Stimulated activated CD4-positive, alpha-beta T cell treated with anti-CD3 and anti-CD28 coated beads, Interleukin-15, amount 100 ng/mL, for 24 hours (primary cell): ENCODE measurements around the gene ZNF516.

Experiments used
- DNase-seq: peaks from one replicate; pipeline ENCODE4 v3.0.0-alpha.2; 2020

The ZNF516 gene

GRCh38 chr18:76466410-76466991, 28.5 kb downstream of the ZNF516 start:
- no peak for DNase-seq

GRCh38 chr18:76465630-76466409, 29.2 kb downstream of the ZNF516 start:
- DNase-seq: no peak

GRCh38 chr18:76464281-76465259, 30.5 kb downstream of the ZNF516 start:
- DNase-seq: no peak

- DNase-seq: no peak
Observed at GRCh38 chr18:76463872-76464271, 31.2 kb downstream of the ZNF516 start.

GRCh38 chr18:76463358-76463757, 31.7 kb downstream of the ZNF516 start:
- no peak for DNase-seq

GRCh38 chr18:76462326-76462694, 32.7 kb downstream of the ZNF516 start:
- DNase-seq: no peak

- no peak for DNase-seq
Observed at GRCh38 chr18:76461692-76462325, 33.2 kb downstream of the ZNF516 start.

GRCh38 chr18:76461148-76461547, 33.9 kb downstream of the ZNF516 start:
- no peak for DNase-seq

GRCh38 chr18:76460482-76460881, 34.6 kb downstream of the ZNF516 start:
- DNase-seq: no peak

GRCh38 chr18:76459687-76460350, 35.2 kb downstream of the ZNF516 start:
- no peak for DNase-seq

GRCh38 chr18:76459312-76459686, 35.7 kb downstream of the ZNF516 start:
- DNase-seq: no peak

GRCh38 chr18:76458522-76459311, 36.3 kb downstream of the ZNF516 start:
- no peak for DNase-seq

- no peak for DNase-seq
Observed at GRCh38 chr18:76457957-76458356, 37.1 kb downstream of the ZNF516 start.

GRCh38 chr18:76457475-76457874, 37.6 kb downstream of the ZNF516 start:
- DNase-seq: no peak

- no peak for DNase-seq
Observed at GRCh38 chr18:76456823-76457222, 38.2 kb downstream of the ZNF516 start.

- DNase-seq: no peak
Observed at GRCh38 chr18:76456018-76456750, 38.9 kb downstream of the ZNF516 start.

GRCh38 chr18:76455003-76455676, 39.9 kb downstream of the ZNF516 start:
- no peak for DNase-seq

GRCh38 chr18:76454418-76454817, 40.6 kb downstream of the ZNF516 start:
- no peak for DNase-seq

- no peak for DNase-seq
Observed at GRCh38 chr18:76453932-76454331, 41.1 kb downstream of the ZNF516 start.

GRCh38 chr18:76453057-76453561, 41.9 kb downstream of the ZNF516 start:
- DNase-seq: no peak
